CD4-positive, alpha-beta T cell treated with Interleukin-4 for 4 hours (primary cell): ENCODE measurements around the gene ADSS1.

Experiments
- DNase-seq: peaks from one replicate; pipeline ENCODE4 v3.0.0-alpha.2; 2020

Gene ADSS1

GRCh38 chr14:104751539-104752422, 27.8 kb downstream of the ADSS1 start:
- peak; percentile 1 for DNase-seq

- no peak for DNase-seq
Observed at GRCh38 chr14:104752423-104752734, 28.4 kb downstream of the ADSS1 start.

- DNase-seq, result peak; percentile 99
Observed at GRCh38 chr14:104752735-104753527, 28.9 kb downstream of the ADSS1 start, which contains the start of gene SIVA1. TSS of gene SIVA1 (plus strand) at chr14:104753147. CDS start at chr14:104753202, 55 bp downstream.

GRCh38 chr14:104753528-104754212, 29.6 kb downstream of the ADSS1 start:
- DNase-seq, result no peak

- DNase-seq, result no peak
Observed at GRCh38 chr14:104754213-104754851, 30.3 kb downstream of the ADSS1 start.

GRCh38 chr14:104755621-104756020, 31.6 kb downstream of the ADSS1 start:
- DNase-seq, result no peak

GRCh38 chr14:104756477-104757237, 32.6 kb downstream of the ADSS1 start:
- no peak for DNase-seq

GRCh38 chr14:104757238-104757585, 33.2 kb downstream of the ADSS1 start:
- DNase-seq, result no peak

- DNase-seq, result no peak
Observed at GRCh38 chr14:104757681-104758392, 33.8 kb downstream of the ADSS1 start.

- no peak for DNase-seq
Observed at GRCh38 chr14:104758981-104759969, 35.2 kb downstream of the ADSS1 start.

GRCh38 chr14:104765517-104765916, 41.5 kb downstream of the ADSS1 start:
- DNase-seq, result no peak

- DNase-seq, result no peak
Observed at GRCh38 chr14:104766256-104766862, 42.3 kb downstream of the ADSS1 start.

GRCh38 chr14:104766863-104767633, 43.0 kb downstream of the ADSS1 start:
- DNase-seq, result no peak

GRCh38 chr14:104767634-104767918, 43.5 kb downstream of the ADSS1 start:
- DNase-seq, result no peak

GRCh38 chr14:104768437-104769323, 44.7 kb downstream of the ADSS1 start:
- DNase-seq, result peak; percentile 86

- DNase-seq, result no peak
Observed at GRCh38 chr14:104769324-104770071, 45.5 kb downstream of the ADSS1 start.

- DNase-seq, result no peak
Observed at GRCh38 chr14:104770072-104770579, 46.1 kb downstream of the ADSS1 start.
